ENCODE measurements around the gene TBC1D1. TPM values are rescaled to one million over a fixed set of nuclear protein-coding genes. Genes with fewer than 3 reads are reported as not detected.

TBC1D1 gene
- total and polyA plus RNA-seq, 2 of the 8 experiments (the other 6 are each of a cell fraction or from before 2014, with no cell fraction given) = 96.9 to 162 TPM

DNA sequence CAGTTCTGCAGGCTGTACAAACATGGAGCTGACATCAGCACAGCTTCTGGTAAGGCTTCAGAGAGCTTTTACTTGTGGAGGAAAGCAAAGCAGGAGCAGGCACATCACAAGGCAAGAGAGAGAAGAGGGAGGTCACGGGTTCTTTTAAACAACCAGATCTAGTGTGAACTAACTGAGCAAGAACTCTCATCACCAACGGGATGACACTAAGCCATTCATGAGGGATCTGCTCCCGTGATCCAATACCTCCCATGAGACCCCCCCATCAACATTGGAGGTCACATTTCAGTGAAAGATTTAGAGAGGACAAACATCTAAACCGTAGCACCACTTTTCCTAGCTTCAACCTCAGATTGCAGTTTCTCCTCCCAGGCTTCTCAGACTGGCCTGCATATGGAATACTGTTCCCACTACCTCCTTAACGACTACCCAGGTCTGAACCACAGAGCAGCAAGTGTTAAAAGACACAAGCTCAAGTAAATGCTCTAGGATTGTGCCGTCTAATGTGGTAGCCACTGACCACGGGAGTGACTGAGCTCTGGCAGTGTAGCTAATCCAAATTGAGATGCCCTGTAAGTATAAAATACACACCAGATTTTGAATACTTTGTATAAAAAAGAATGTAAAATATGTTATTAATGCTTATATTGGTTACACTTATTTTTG lies 262.0 kb downstream of the TBC1D1 start:
- Histone ChIP-seq H3K23me2 (ENCODE audit: low read depth, low read length) (no peaks in the 10 kb centered on the region), H2BK15ac (ENCODE audit: low read length) (no peak overlapping the region), H3K4ac (replicated peaks; ENCODE audit: insufficient read length, low read depth, low read length) (no peak overlapping the region), H2BK5ac (ENCODE audit: low read depth, low read length) (no peak overlapping the region; the same call in 1 of the 2 replicates), H4K20me1 (replicated peaks in 1 of 2; ENCODE audit: control insufficient read depth in 1 of 2, insufficient read depth in 2 of 2, low read length in 2 of 2) (no peaks in the 10 kb centered on the region), H3K4me3 (ENCODE audit: extremely low read depth in 1 of 4, insufficient read depth in 2 of 4, low read depth in 3 of 4, low read length in 4 of 4) (no peak overlapping the region), H3K4me1 (replicated peaks in 1 of 4; ENCODE audit: control insufficient read depth in 3 of 4, insufficient read depth in 4 of 4, low read length in 3 of 4) (no peaks in the 10 kb centered on the region; a peak in 2 of 7 replicates), H3K14ac (ENCODE audit: insufficient read length) (no peak overlapping the region), H3K79me1 (ENCODE audit: low read depth, low read length) (no peaks in the 10 kb centered on the region), H3K23ac (ENCODE audit: insufficient read length) (no peak overlapping the region), H3K56ac (replicated peaks; ENCODE audit: insufficient read length, low read depth, low read length) (no peak overlapping the region), H2BK20ac (ENCODE audit: low read length) (no peak overlapping the region), H4K8ac (ENCODE audit: extremely low read depth, insufficient read depth, low read length) (no peak overlapping the region), H2AFZ (ENCODE audit: low read length) (no peak overlapping the region), H3K79me2 (ENCODE audit: control insufficient read depth in 1 of 2, insufficient read depth in 2 of 2, low read length in 2 of 2) (no peaks in the 10 kb centered on the region), H3K9ac (replicated peaks in 1 of 4; ENCODE audit: extremely low read depth in 1 of 4, low read depth in 3 of 4, low read length in 3 of 4) (no peak overlapping the region), H3K27ac (ENCODE audit: low read depth, low read length) (no peak overlapping the region), H2BK12ac (ENCODE audit: low read depth, low read length) (no peak overlapping the region), H3K4me2 (ENCODE audit: insufficient read depth in 1 of 2, low read depth in 2 of 2, low read length in 2 of 2) (no peak overlapping the region), H3K18ac (ENCODE audit: extremely low read depth, low read length) (no peak overlapping the region), H4K5ac (ENCODE audit: insufficient read length, low read depth, low read length) (no peak overlapping the region), H3K9me3 (ENCODE audit: insufficient read depth in 2 of 2, low read depth in 1 of 2, low read length in 1 of 2) (no peaks in the 10 kb centered on the region), H2AK5ac (ENCODE audit: low read depth, low read length) (no peak overlapping the region), H4K91ac (replicated peaks; ENCODE audit: insufficient read length, low read length) (no peak overlapping the region), H2BK120ac (replicated peaks; ENCODE audit: low read depth, low read length) (no peak overlapping the region), H3K27me3 (replicated peaks in 1 of 4; ENCODE audit: control insufficient read depth in 3 of 4, extremely low read depth in 1 of 4, insufficient read depth in 3 of 4, low read length in 3 of 4) (no peaks in the 10 kb centered on the region), H3K36me3 (ENCODE audit: control insufficient read depth in 2 of 4, insufficient read depth in 4 of 4, low read length in 3 of 4) (no peaks in the 10 kb centered on the region)
- WGBS, 2 experiments (ENCODE audit: extremely low coverage in 1 of 2, insufficient coverage in 1 of 2, insufficient read length in 1 of 2, insufficient replicate concordance in 2 of 2, low coverage in 1 of 2, low lambda C conversion rate in 2 of 2, missing lambda C conversion rate in 1 of 2) = 87% methylated on average over 7 of the region's 7 CpGs; no CpG with 5 or more reads in 1 of the 2 experiments
- ChIA-PET POLR2A (ENCODE audit: partially characterized antibody) (no interaction called here), CTCF (ENCODE audit: partially characterized antibody) (interaction anchor here (0.7 to 1.4 kb wide), 3 partner anchors 32 to 79 kb away, joined by 3 to 4 read pairs (median 3); no protein-coding TSS in a partner anchor)
- TF ChIP-seq RNF2 (IDR thresholded peaks at IDR 0.05; ENCODE audit: borderline replicate concordance, low read depth, low read length, missing control alignments, poor library complexity, severe bottlenecking) (no peak), HDAC6 (IDR thresholded peaks at IDR 0.05; ENCODE audit: low read depth, low read length) (no peak), ASH2L (IDR thresholded peaks at IDR 0.05; ENCODE audit: low read length) (no peak), JUN (IDR thresholded peaks at IDR 0.05; ENCODE audit: low read depth, low read length) (no peak)
- DNase-seq (ENCODE audit: low read depth in 1 of 2, low spot score in 2 of 2) (no peak), FAIRE-seq (no peak)
